ENCODE results near the gene FAM32A.

Gene FAM32A

GRCh38 chr19:16202320-16203255 lies 17.4 kb downstream of the FAM32A start:
- Histone ChIP-seq H3K4me3 (ENCODE audit: low read depth, low read length) (no peak overlapping the region), H3K27me3 (ENCODE audit: control insufficient read depth, insufficient read depth, low read length) (no peaks in the 10 kb centered on the region), H3K36me3 (ENCODE audit: control insufficient read depth, insufficient read depth, low read length) (peaks cover 7% of the 10 kb centered on the region), H3K9me3 (ENCODE audit: control insufficient read depth, insufficient read depth, low read length) (no peaks in the 10 kb centered on the region), H3K27ac (ENCODE audit: low read depth, low read length) (no peak overlapping the region), H3K4me1 (ENCODE audit: control insufficient read depth, insufficient read depth, low read length) (no peaks in the 10 kb centered on the region), H3K9ac (ENCODE audit: low read depth, low read length) (no peak overlapping the region)

- Histone ChIP-seq H3K27me3 (ENCODE audit: control insufficient read depth, insufficient read depth, low read length) (no peaks in the 10 kb centered on the region), H3K36me3 (ENCODE audit: control insufficient read depth, insufficient read depth, low read length) (peaks cover 13% of the 10 kb centered on the region), H3K9me3 (ENCODE audit: control insufficient read depth, insufficient read depth, low read length) (no peaks in the 10 kb centered on the region), H3K4me3 (ENCODE audit: low read depth, low read length) (no peak overlapping the region), H3K27ac (ENCODE audit: low read depth, low read length) (no peak overlapping the region), H3K4me1 (ENCODE audit: control insufficient read depth, insufficient read depth, low read length) (no peaks in the 10 kb centered on the region), H3K9ac (ENCODE audit: low read depth, low read length) (no peak overlapping the region)
Measured at GRCh38 chr19:16203256-16204004, 18.2 kb downstream of the FAM32A start.

- no peaks in the 10 kb centered on the region for H3K4me1 ChIP-seq (ENCODE audit: control insufficient read depth, insufficient read depth, low read length)
- peaks cover 16% of the 10 kb centered on the region for H3K36me3 ChIP-seq (ENCODE audit: control insufficient read depth, insufficient read depth, low read length)
- no peak overlapping the region for H3K9ac ChIP-seq (ENCODE audit: low read depth, low read length)
- no peaks in the 10 kb centered on the region for H3K9me3 ChIP-seq (ENCODE audit: control insufficient read depth, insufficient read depth, low read length)
- H3K27ac ChIP-seq (ENCODE audit: low read depth, low read length), result no peak overlapping the region
- no peak overlapping the region for H3K4me3 ChIP-seq (ENCODE audit: low read depth, low read length)
- H3K27me3 ChIP-seq (ENCODE audit: control insufficient read depth, insufficient read depth, low read length), result no peaks in the 10 kb centered on the region
Measured at GRCh38 chr19:16204005-16204294, 18.7 kb downstream of the FAM32A start.

- Histone ChIP-seq H3K9ac (ENCODE audit: low read depth, low read length) (no peak overlapping the region), H3K4me1 (ENCODE audit: control insufficient read depth, insufficient read depth, low read length) (no peaks in the 10 kb centered on the region), H3K4me3 (ENCODE audit: low read depth, low read length) (no peak overlapping the region), H3K27me3 (ENCODE audit: control insufficient read depth, insufficient read depth, low read length) (no peaks in the 10 kb centered on the region), H3K9me3 (ENCODE audit: control insufficient read depth, insufficient read depth, low read length) (no peaks in the 10 kb centered on the region), H3K27ac (ENCODE audit: low read depth, low read length) (no peak overlapping the region), H3K36me3 (ENCODE audit: control insufficient read depth, insufficient read depth, low read length) (peaks cover 31% of the 10 kb centered on the region)
Measured at GRCh38 chr19:16205205-16206045, 20.2 kb downstream of the FAM32A start.

GRCh38 chr19:16206046-16206605 lies 20.9 kb downstream of the FAM32A start:
- H3K4me1 ChIP-seq (ENCODE audit: control insufficient read depth, insufficient read depth, low read length), result no peaks in the 10 kb centered on the region
- H3K27ac ChIP-seq (ENCODE audit: low read depth, low read length), result no peak overlapping the region
- no peaks in the 10 kb centered on the region for H3K27me3 ChIP-seq (ENCODE audit: control insufficient read depth, insufficient read depth, low read length)
- no peak overlapping the region for H3K4me3 ChIP-seq (ENCODE audit: low read depth, low read length)
- no peaks in the 10 kb centered on the region for H3K9me3 ChIP-seq (ENCODE audit: control insufficient read depth, insufficient read depth, low read length)
- H3K36me3 ChIP-seq (ENCODE audit: control insufficient read depth, insufficient read depth, low read length), result peaks cover 31% of the 10 kb centered on the region
- no peak overlapping the region for H3K9ac ChIP-seq (ENCODE audit: low read depth, low read length)

- no peaks in the 10 kb centered on the region for H3K27me3 ChIP-seq (ENCODE audit: control insufficient read depth, insufficient read depth, low read length)
- H3K36me3 ChIP-seq (ENCODE audit: control insufficient read depth, insufficient read depth, low read length), result peaks cover 31% of the 10 kb centered on the region
- no peaks in the 10 kb centered on the region for H3K4me1 ChIP-seq (ENCODE audit: control insufficient read depth, insufficient read depth, low read length)
- no peak overlapping the region for H3K9ac ChIP-seq (ENCODE audit: low read depth, low read length)
- H3K4me3 ChIP-seq (ENCODE audit: low read depth, low read length), result no peak overlapping the region
- H3K9me3 ChIP-seq (ENCODE audit: control insufficient read depth, insufficient read depth, low read length), result no peaks in the 10 kb centered on the region
- H3K27ac ChIP-seq (ENCODE audit: low read depth, low read length), result no peak overlapping the region
Measured at GRCh38 chr19:16206637-16207036, 21.4 kb downstream of the FAM32A start.

- Histone ChIP-seq H3K9me3 (ENCODE audit: control insufficient read depth, insufficient read depth, low read length) (no peaks in the 10 kb centered on the region), H3K27me3 (ENCODE audit: control insufficient read depth, insufficient read depth, low read length) (no peaks in the 10 kb centered on the region), H3K4me3 (ENCODE audit: low read depth, low read length) (no peak overlapping the region), H3K9ac (ENCODE audit: low read depth, low read length) (no peak overlapping the region), H3K27ac (ENCODE audit: low read depth, low read length) (no peak overlapping the region), H3K36me3 (ENCODE audit: control insufficient read depth, insufficient read depth, low read length) (peaks cover 31% of the 10 kb centered on the region), H3K4me1 (ENCODE audit: control insufficient read depth, insufficient read depth, low read length) (no peaks in the 10 kb centered on the region)
Measured at GRCh38 chr19:16207063-16207462, 21.9 kb downstream of the FAM32A start.

GRCh38 chr19:16207490-16208025 lies 22.3 kb downstream of the FAM32A start:
- Histone ChIP-seq H3K9ac (ENCODE audit: low read depth, low read length) (no peak overlapping the region), H3K36me3 (ENCODE audit: control insufficient read depth, insufficient read depth, low read length) (peaks cover 31% of the 10 kb centered on the region), H3K9me3 (ENCODE audit: control insufficient read depth, insufficient read depth, low read length) (no peaks in the 10 kb centered on the region), H3K4me3 (ENCODE audit: low read depth, low read length) (no peak overlapping the region), H3K4me1 (ENCODE audit: control insufficient read depth, insufficient read depth, low read length) (no peaks in the 10 kb centered on the region), H3K27ac (ENCODE audit: low read depth, low read length) (no peak overlapping the region), H3K27me3 (ENCODE audit: control insufficient read depth, insufficient read depth, low read length) (no peaks in the 10 kb centered on the region)

- no peak overlapping the region for H3K4me3 ChIP-seq (ENCODE audit: low read depth, low read length)
Measured at GRCh38 chr19:16208064-16208759, 23.0 kb downstream of the FAM32A start.

More at GRCh38 chr19:16208064-16208759, 23.0 kb downstream of the FAM32A start:
- peaks cover 28% of the 10 kb centered on the region for H3K36me3 ChIP-seq (ENCODE audit: control insufficient read depth, insufficient read depth, low read length)
- no peak overlapping the region for H3K27ac ChIP-seq (ENCODE audit: low read depth, low read length)
- no peaks in the 10 kb centered on the region for H3K27me3 ChIP-seq (ENCODE audit: control insufficient read depth, insufficient read depth, low read length)
- no peaks in the 10 kb centered on the region for H3K9me3 ChIP-seq (ENCODE audit: control insufficient read depth, insufficient read depth, low read length)
- H3K4me1 ChIP-seq (ENCODE audit: control insufficient read depth, insufficient read depth, low read length), result no peaks in the 10 kb centered on the region
- H3K9ac ChIP-seq (ENCODE audit: low read depth, low read length), result no peak overlapping the region

All from HUES48 (cell line).